Gastroesophageal sphincter (tissue), 4 donors: ENCODE results near the gene HMGXB3. TPM values are rescaled to one million over a fixed set of nuclear protein-coding genes. Genes with fewer than 3 reads are reported as not detected.

Experiments
- ATAC-seq: fragments of 150-250 bp; one replicate; pipeline ENCODE4 v1.9.1; 2016; ENCODE audit warnings: mild to moderate bottlenecking, moderate library complexity
- H3K27ac ChIP-seq, 4 donors: fragments of 200-600 bp; sonication (generic) in 3 of 4; 1 replicate in 3 of 4; 2 replicates in 1 of 4; pipeline ENCODE4 v1.5.1; 2016 to 2019
- H3K27me3 ChIP-seq: fragments of 200-600 bp; sonication (generic); one replicate; pipeline ENCODE4 v1.5.1; 2019
- H3K36me3 ChIP-seq, 2 donors: fragments of 200-600 bp; sonication (generic); one replicate each; pipeline ENCODE4 v1.5.1; 2019; ENCODE audit warnings: control low read depth in 1 of 2
- H3K4me1 ChIP-seq, 3 donors: fragments of 200-600 bp; sonication (generic); 1 replicate in 2 of 3; 2 replicates in 1 of 3; pipeline ENCODE4 v1.5.1; 2016 to 2019; ENCODE audit warnings: control low read depth in 2 of 3
- H3K4me3 ChIP-seq, 2 donors: fragments of 200-600 bp; sonication (generic); one replicate each; pipeline ENCODE4 v1.5.1; 2019; ENCODE audit warnings: mild to moderate bottlenecking in 1 of 2, moderate library complexity in 1 of 2
- H3K9me3 ChIP-seq, 3 donors: fragments of 200-600 bp; sonication (generic); one replicate each; pipeline ENCODE4 v1.5.1; 2017 to 2019; ENCODE audit warnings: control low read depth in 2 of 3
- CTCF ChIP-seq, 4 experiments: fragments of 200-600 bp in 2 of 4; fragments of 450-650 bp in 2 of 4; sonication (generic) in 1 of 4; IDR thresholded peaks; one replicate each; pipeline ENCODE4 v1.5.1; 2017 to 2019; ENCODE audit warnings: antibody characterized with exemption in 4 of 4, mild to moderate bottlenecking in 2 of 4, moderate library complexity in 2 of 4
- EP300 ChIP-seq: sonication (generic); formaldehyde crosslinking; IDR thresholded peaks from one replicate; pipeline ENCODE4 v1.6.1; 2017; ENCODE audit warnings: antibody characterized with exemption, mild to moderate bottlenecking
- POLR2A ChIP-seq, 2 donors: fragments of 450-650 bp; IDR thresholded peaks; one replicate each; pipeline ENCODE4 v1.6.1; 2017; ENCODE audit warnings: antibody characterized with exemption in 2 of 2, mild to moderate bottlenecking in 2 of 2, moderate library complexity in 1 of 2
- POLR2AphosphoS5 ChIP-seq: sonication (generic); formaldehyde crosslinking; IDR thresholded peaks from one replicate; pipeline ENCODE4 v1.6.1; 2017; ENCODE audit warnings: antibody characterized with exemption
- WGBS, 2 donors: methylation state at CpG; one replicate each; pipeline ENCODE4 v1.1.5; 2018; ENCODE audit warnings: low coverage in 1 of 2; 5-methylcytosine and 5-hydroxymethylcytosine counted together
- total RNA-seq, 4 donors: library from RNA; depleted of rRNA; stranded (reverse); fragments of >200 nt; gene quantifications; one replicate each; pipeline ENCODE4 v1.1.0, GENCODE V29; 2016

HMGXB3 gene
- total RNA-seq, 4 donors from 2014 or later: 21.8 to 30.2 (median 24.2) TPM

- peaks cover 0 to 100% of the 10 kb centered on the region in 2 donors for H3K36me3 ChIP-seq
Observed at GRCh38 chr5:150034662-150035061, 34.1 kb downstream of the HMGXB3 start.

GRCh38 chr5:150035139-150035895, 34.8 kb downstream of the HMGXB3 start:
- H3K27me3 ChIP-seq: no peaks in the 10 kb centered on the region
- no peaks in the 10 kb centered on the region for H3K9me3 ChIP-seq
- no peak for ATAC-seq
- TF ChIP-seq CTCF (IDR thresholded peaks at IDR 0.05) (no peak), POLR2A (IDR thresholded peaks at IDR 0.05) (no peak), POLR2AphosphoS5 (no peak), EP300 (no peak)
- H3K4me3 ChIP-seq: no peak overlapping the region
- no peak overlapping the region for H3K27ac ChIP-seq
- WGBS, 2 donors: 81 to 93% methylated on average over 2 to 7 of the region's 7 CpGs
- peaks cover 0 to 2% (median 0%) of the 10 kb centered on the region in 3 donors for H3K4me1 ChIP-seq
- peaks cover 0 to 100% of the 10 kb centered on the region in 2 donors for H3K36me3 ChIP-seq

More at GRCh38 chr5:150034662-150035061, 34.1 kb downstream of the HMGXB3 start:
- WGBS, 2 donors: 79 to 81% methylated on average over 3 to 4 of the region's 4 CpGs
- Histone ChIP-seq H3K27me3 (no peaks in the 10 kb centered on the region), H3K4me1 (peaks cover 0 to 3% (median 0%) of the 10 kb centered on the region in 3 donors), H3K9me3 (no peaks in the 10 kb centered on the region), H3K4me3 (no peak overlapping the region), H3K27ac (no peak overlapping the region)
- TF ChIP-seq POLR2AphosphoS5 (no peak), EP300 (no peak), CTCF (IDR thresholded peaks at IDR 0.05) (no peak), POLR2A (IDR thresholded peaks at IDR 0.05) (no peak)
- ATAC-seq: peak; percentile 58

GRCh38 chr5:150036513-150036912, 36.0 kb downstream of the HMGXB3 start:
- TF ChIP-seq CTCF (IDR thresholded peaks at IDR 0.05) (no peak), POLR2A (IDR thresholded peaks at IDR 0.05) (no peak), EP300 (no peak), POLR2AphosphoS5 (no peak)
- 89 to 92% methylated on average over 4 to 9 of the region's 9 CpGs for WGBS, 2 donors
- Histone ChIP-seq H3K4me3 (no peak overlapping the region), H3K27me3 (no peaks in the 10 kb centered on the region), H3K4me1 (no peaks in the 10 kb centered on the region), H3K9me3 (no peaks in the 10 kb centered on the region), H3K36me3 (peaks cover under 1 to 100% of the 10 kb centered on the region in 2 donors), H3K27ac (no peak overlapping the region)
- peak; percentile 70 for ATAC-seq

GRCh38 chr5:150038547-150038946, 38.0 kb downstream of the HMGXB3 start:
- Histone ChIP-seq H3K9me3 (no peaks in the 10 kb centered on the region), H3K36me3 (peaks cover 6 to 100% of the 10 kb centered on the region in 2 donors)
- ATAC-seq: no peak

More at GRCh38 chr5:150038547-150038946, 38.0 kb downstream of the HMGXB3 start:
- Histone ChIP-seq H3K4me3 (no peak overlapping the region), H3K27ac (no peak overlapping the region), H3K4me1 (no peaks in the 10 kb centered on the region), H3K27me3 (no peaks in the 10 kb centered on the region)
- 50 to 51% methylated on average over 1 to 2 of the region's 2 CpGs for WGBS, 2 donors
- TF ChIP-seq EP300 (no peak), POLR2AphosphoS5 (no peak), POLR2A (IDR thresholded peaks at IDR 0.05) (no peak), CTCF (IDR thresholded peaks at IDR 0.05) (no peak)
